PC-9 (cell line): Measurements from ENCODE around the gene SEC61B.

Experiments used
- EZH2 ChIP-seq: fragments of 200-600 bp; sonication (generic); IDR thresholded peaks from 2 replicates; pipeline ENCODE4 v1.8.0; 2017; ENCODE audit warnings: antibody characterized with exemption, low read depth
- TF ChIP-seq, protein P1 (sequence below): fragments of 200-600 bp; sonication (generic); conservative IDR thresholded peaks from 2 replicates; pipeline ENCODE4 v1.6.1; 2017; ENCODE audit warnings: mixed run types, antibody characterized with exemption, mild to moderate bottlenecking, moderate library complexity

DNA sequence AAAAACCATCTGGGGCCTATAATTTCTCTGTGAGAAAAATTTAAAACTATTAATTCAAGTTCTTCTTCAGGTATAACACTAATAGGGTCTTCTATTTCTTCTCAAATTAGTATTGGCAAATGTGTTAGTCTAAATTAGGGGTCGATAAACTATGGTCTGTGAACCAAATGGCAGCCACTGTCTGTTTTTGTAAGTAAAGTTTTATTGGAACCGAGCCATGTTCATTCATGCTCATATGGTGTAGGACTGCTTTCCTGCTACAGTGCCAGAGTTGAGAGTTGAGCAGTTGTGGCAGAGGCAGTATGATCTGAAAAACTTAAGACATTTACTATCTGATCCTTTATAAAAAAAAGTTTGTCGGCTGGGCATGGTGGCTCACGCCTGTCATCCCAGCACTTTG lies 29.1 kb downstream of the SEC61B start:
- TF ChIP-seq, protein P1, sequence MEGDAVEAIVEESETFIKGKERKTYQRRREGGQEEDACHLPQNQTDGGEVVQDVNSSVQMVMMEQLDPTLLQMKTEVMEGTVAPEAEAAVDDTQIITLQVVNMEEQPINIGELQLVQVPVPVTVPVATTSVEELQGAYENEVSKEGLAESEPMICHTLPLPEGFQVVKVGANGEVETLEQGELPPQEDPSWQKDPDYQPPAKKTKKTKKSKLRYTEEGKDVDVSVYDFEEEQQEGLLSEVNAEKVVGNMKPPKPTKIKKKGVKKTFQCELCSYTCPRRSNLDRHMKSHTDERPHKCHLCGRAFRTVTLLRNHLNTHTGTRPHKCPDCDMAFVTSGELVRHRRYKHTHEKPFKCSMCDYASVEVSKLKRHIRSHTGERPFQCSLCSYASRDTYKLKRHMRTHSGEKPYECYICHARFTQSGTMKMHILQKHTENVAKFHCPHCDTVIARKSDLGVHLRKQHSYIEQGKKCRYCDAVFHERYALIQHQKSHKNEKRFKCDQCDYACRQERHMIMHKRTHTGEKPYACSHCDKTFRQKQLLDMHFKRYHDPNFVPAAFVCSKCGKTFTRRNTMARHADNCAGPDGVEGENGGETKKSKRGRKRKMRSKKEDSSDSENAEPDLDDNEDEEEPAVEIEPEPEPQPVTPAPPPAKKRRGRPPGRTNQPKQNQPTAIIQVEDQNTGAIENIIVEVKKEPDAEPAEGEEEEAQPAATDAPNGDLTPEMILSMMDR = no peak
- TF ChIP-seq EZH2 = no peak
